ENCODE results near the gene SCAMP2.

SCAMP2 gene

GRCh38 chr15:74817370-74817737 lies 55.8 kb downstream of the SCAMP2 start:
- Histone ChIP-seq H3K36me3 (ENCODE audit: insufficient read depth, low read length) (no peaks in the 10 kb centered on the region), H3K4me3 (no peak overlapping the region), H3K27ac (no peak overlapping the region), H3K9me3 (ENCODE audit: low read depth, low read length) (no peaks in the 10 kb centered on the region), H3K9ac (ENCODE audit: insufficient read length) (no peak overlapping the region)
- no peak for TF ChIP-seq EZH2 (IDR thresholded peaks at IDR 0.05)
- TF ChIP-seq FOXP2 (optimal IDR thresholded peaks at IDR 0.05; ENCODE audit: control extremely low read depth, extremely low read length, insufficient read depth), result no peak
- no peak for TF ChIP-seq POLR2AphosphoS5 (IDR thresholded peaks at IDR 0.05; ENCODE audit: borderline replicate concordance, low read depth, low read length)
- DNase-seq (ENCODE audit: low read depth, low spot score), result no peak

GRCh38 chr15:74816624-74817369 lies 56.4 kb downstream of the SCAMP2 start:
- no peak overlapping the region for H3K27ac ChIP-seq
- no peak overlapping the region for H3K4me3 ChIP-seq
- TF ChIP-seq FOXP2 (optimal IDR thresholded peaks at IDR 0.05; ENCODE audit: control extremely low read depth, extremely low read length, insufficient read depth), result no peak
- TF ChIP-seq EZH2 (IDR thresholded peaks at IDR 0.05), result no peak
- TF ChIP-seq POLR2AphosphoS5 (IDR thresholded peaks at IDR 0.05; ENCODE audit: borderline replicate concordance, low read depth, low read length), result no peak
- no peak for DNase-seq (ENCODE audit: low read depth, low spot score)
- no peaks in the 10 kb centered on the region for H3K36me3 ChIP-seq (ENCODE audit: insufficient read depth, low read length)
- H3K9me3 ChIP-seq (ENCODE audit: low read depth, low read length), result no peaks in the 10 kb centered on the region
- H3K9ac ChIP-seq (ENCODE audit: insufficient read length), result no peak overlapping the region

GRCh38 chr15:74815961-74816360 lies 57.2 kb downstream of the SCAMP2 start:
- DNase-seq (ENCODE audit: low read depth, low spot score), result no peak
- Histone ChIP-seq H3K9me3 (ENCODE audit: low read depth, low read length) (no peaks in the 10 kb centered on the region), H3K9ac (ENCODE audit: insufficient read length) (no peak overlapping the region), H3K27ac (no peak overlapping the region), H3K4me3 (no peak overlapping the region), H3K36me3 (ENCODE audit: insufficient read depth, low read length) (no peaks in the 10 kb centered on the region)
- TF ChIP-seq EZH2 (IDR thresholded peaks at IDR 0.05) (no peak), POLR2AphosphoS5 (IDR thresholded peaks at IDR 0.05; ENCODE audit: borderline replicate concordance, low read depth, low read length) (no peak), FOXP2 (optimal IDR thresholded peaks at IDR 0.05; ENCODE audit: control extremely low read depth, extremely low read length, insufficient read depth) (no peak)

GRCh38 chr15:74815121-74815934 lies 57.8 kb downstream of the SCAMP2 start:
- no peak overlapping the region for H3K9ac ChIP-seq (ENCODE audit: insufficient read length)
- H3K4me3 ChIP-seq, result no peak overlapping the region
- H3K36me3 ChIP-seq (ENCODE audit: insufficient read depth, low read length), result no peaks in the 10 kb centered on the region
- no peaks in the 10 kb centered on the region for H3K9me3 ChIP-seq (ENCODE audit: low read depth, low read length)
- DNase-seq (ENCODE audit: low read depth, low spot score), result no peak
- no peak for TF ChIP-seq EZH2 (IDR thresholded peaks at IDR 0.05)
- TF ChIP-seq POLR2AphosphoS5 (IDR thresholded peaks at IDR 0.05; ENCODE audit: borderline replicate concordance, low read depth, low read length), result no peak
- TF ChIP-seq FOXP2 (optimal IDR thresholded peaks at IDR 0.05; ENCODE audit: control extremely low read depth, extremely low read length, insufficient read depth), result no peak
- no peak overlapping the region for H3K27ac ChIP-seq

GRCh38 chr15:74812533-74812932 lies 60.6 kb downstream of the SCAMP2 start, which contains the start of gene LMAN1L:
Gene LMAN1L (plus strand): TSS chr15:74812835. CDS start chr15:74812855, 20 bp downstream.
- Histone ChIP-seq H3K9me3 (ENCODE audit: low read depth, low read length) (no peaks in the 10 kb centered on the region), H3K27ac (no peak within 1 kb of the TSS), H3K36me3 (ENCODE audit: insufficient read depth, low read length) (no peaks in the 10 kb centered on the region), H3K4me3 (no peak within 1 kb of the TSS), H3K9ac (ENCODE audit: insufficient read length) (no peak within 1 kb of the TSS)
- TF ChIP-seq EZH2 (IDR thresholded peaks at IDR 0.05) (no peak), FOXP2 (optimal IDR thresholded peaks at IDR 0.05; ENCODE audit: control extremely low read depth, extremely low read length, insufficient read depth) (no peak), POLR2AphosphoS5 (IDR thresholded peaks at IDR 0.05; ENCODE audit: borderline replicate concordance, low read depth, low read length) (no peak)
- no peak for DNase-seq (ENCODE audit: low read depth, low spot score)

GRCh38 chr15:74809956-74810355 lies 63.2 kb downstream of the SCAMP2 start:
- no peak for DNase-seq (ENCODE audit: low read depth, low spot score)

GRCh38 chr15:74809242-74809641 lies 63.9 kb downstream of the SCAMP2 start:
- no peak overlapping the region for H3K9ac ChIP-seq (ENCODE audit: insufficient read length)
- no peaks in the 10 kb centered on the region for H3K9me3 ChIP-seq (ENCODE audit: low read depth, low read length)
- no peaks in the 10 kb centered on the region for H3K36me3 ChIP-seq (ENCODE audit: insufficient read depth, low read length)
- no peak for DNase-seq (ENCODE audit: low read depth, low spot score)
- no peak overlapping the region for H3K27ac ChIP-seq
- TF ChIP-seq EZH2 (IDR thresholded peaks at IDR 0.05), result no peak
- no peak for TF ChIP-seq FOXP2 (optimal IDR thresholded peaks at IDR 0.05; ENCODE audit: control extremely low read depth, extremely low read length, insufficient read depth)
- no peak for TF ChIP-seq POLR2AphosphoS5 (IDR thresholded peaks at IDR 0.05; ENCODE audit: borderline replicate concordance, low read depth, low read length)
- no peak overlapping the region for H3K4me3 ChIP-seq

More at GRCh38 chr15:74809956-74810355, 63.2 kb downstream of the SCAMP2 start:
- H3K4me3 ChIP-seq, result no peak overlapping the region
- H3K36me3 ChIP-seq (ENCODE audit: insufficient read depth, low read length), result no peaks in the 10 kb centered on the region
- H3K27ac ChIP-seq, result no peak overlapping the region
- no peak overlapping the region for H3K9ac ChIP-seq (ENCODE audit: insufficient read length)
- TF ChIP-seq EZH2 (IDR thresholded peaks at IDR 0.05), result no peak
- no peak for TF ChIP-seq FOXP2 (optimal IDR thresholded peaks at IDR 0.05; ENCODE audit: control extremely low read depth, extremely low read length, insufficient read depth)
- no peak for TF ChIP-seq POLR2AphosphoS5 (IDR thresholded peaks at IDR 0.05; ENCODE audit: borderline replicate concordance, low read depth, low read length)
- no peaks in the 10 kb centered on the region for H3K9me3 ChIP-seq (ENCODE audit: low read depth, low read length)

GRCh38 chr15:74808840-74809229 lies 64.3 kb downstream of the SCAMP2 start:
- Histone ChIP-seq H3K9me3 (ENCODE audit: low read depth, low read length) (no peaks in the 10 kb centered on the region), H3K4me3 (no peak overlapping the region), H3K9ac (ENCODE audit: insufficient read length) (no peak overlapping the region), H3K27ac (no peak overlapping the region), H3K36me3 (ENCODE audit: insufficient read depth, low read length) (no peaks in the 10 kb centered on the region; the same call in 1 of the 2 replicates)
- no peak for DNase-seq (ENCODE audit: low read depth, low spot score)
- TF ChIP-seq EZH2 (IDR thresholded peaks at IDR 0.05) (no peak), POLR2AphosphoS5 (IDR thresholded peaks at IDR 0.05; ENCODE audit: borderline replicate concordance, low read depth, low read length) (no peak), FOXP2 (optimal IDR thresholded peaks at IDR 0.05; ENCODE audit: control extremely low read depth, extremely low read length, insufficient read depth) (no peak)

Data from SK-N-MC (cell line).